Uterus (tissue), 2 donors: ENCODE data around the gene MAP2K6.

Experiments
- CTCF ChIP-seq, 4 experiments: fragments of 200-600 bp in 2 of 4; fragments of 450-650 bp in 2 of 4; sonication (generic) in 2 of 4; IDR thresholded peaks; one replicate each; pipeline ENCODE4 v1.5.1; 2016 to 2019; ENCODE audit warnings: antibody characterized with exemption in 4 of 4, mild to moderate bottlenecking in 2 of 4, moderate library complexity in 1 of 4
- POLR2A ChIP-seq, 2 donors: fragments of 450-650 bp; IDR thresholded peaks; one replicate each; pipeline ENCODE4 v1.6.1; 2016; ENCODE audit warnings: antibody characterized with exemption in 2 of 2, mild to moderate bottlenecking in 1 of 2, moderate library complexity in 1 of 2

GRCh38 chr17:69575346-69575761, 160.9 kb downstream of the MAP2K6 start:
- TF ChIP-seq CTCF (IDR thresholded peaks at IDR 0.05) (no peak), POLR2A (IDR thresholded peaks at IDR 0.05) (no peak)
